Central memory CD8-positive, alpha-beta T cell (primary cell): Measurements from ENCODE around the gene PDXDC1.
A peak's percentile ranks its signal among the peaks of the same experiment; 100 is the strongest.
"Not testable (repeated sequence)": the region's sequence is repeated elsewhere in the genome, so short reads cannot be mapped to it uniquely, and the experiment has no call there.

Experiments used
- ATAC-seq: fragments of 150-1000 bp; cut with Tn5 transposase; replicated peaks from 2 replicates; pipeline ENCODE4 v1.10.0; 2022; ENCODE audit warnings: mild to moderate bottlenecking, moderate FRiP score, moderate number of reproducible peaks; ENCODE audit not compliant: poor library complexity, severe bottlenecking; ENCODE audit errors: extremely low read depth
- DNase-seq, 2 donors: peaks; one replicate each; pipeline ENCODE4 v3.0.0; 2021; ENCODE audit warnings: low spot score in 2 of 2
- H3K27ac Mint-ChIP-seq: one replicate; pipeline ENCODE4 v1.8.0; 2022; ENCODE audit warnings: low read depth, mild to moderate bottlenecking, moderate library complexity, mixed read lengths
- H3K27me3 Mint-ChIP-seq: one replicate; pipeline ENCODE4 v1.8.0; 2022; ENCODE audit warnings: mixed read lengths
- H3K36me3 Mint-ChIP-seq: one replicate; pipeline ENCODE4 v1.8.0; 2022; ENCODE audit warnings: mild to moderate bottlenecking, moderate library complexity, mixed read lengths; ENCODE audit not compliant: insufficient read depth
- H3K4me1 Mint-ChIP-seq: one replicate; pipeline ENCODE4 v1.8.0; 2022; ENCODE audit warnings: mixed read lengths
- H3K4me3 Mint-ChIP-seq: one replicate; pipeline ENCODE4 v1.8.0; 2022; ENCODE audit warnings: mild to moderate bottlenecking, moderate library complexity, mixed read lengths
- H3K9me3 Mint-ChIP-seq: one replicate; pipeline ENCODE4 v1.8.0; 2022; ENCODE audit warnings: mixed read lengths

Gene PDXDC1

DNA sequence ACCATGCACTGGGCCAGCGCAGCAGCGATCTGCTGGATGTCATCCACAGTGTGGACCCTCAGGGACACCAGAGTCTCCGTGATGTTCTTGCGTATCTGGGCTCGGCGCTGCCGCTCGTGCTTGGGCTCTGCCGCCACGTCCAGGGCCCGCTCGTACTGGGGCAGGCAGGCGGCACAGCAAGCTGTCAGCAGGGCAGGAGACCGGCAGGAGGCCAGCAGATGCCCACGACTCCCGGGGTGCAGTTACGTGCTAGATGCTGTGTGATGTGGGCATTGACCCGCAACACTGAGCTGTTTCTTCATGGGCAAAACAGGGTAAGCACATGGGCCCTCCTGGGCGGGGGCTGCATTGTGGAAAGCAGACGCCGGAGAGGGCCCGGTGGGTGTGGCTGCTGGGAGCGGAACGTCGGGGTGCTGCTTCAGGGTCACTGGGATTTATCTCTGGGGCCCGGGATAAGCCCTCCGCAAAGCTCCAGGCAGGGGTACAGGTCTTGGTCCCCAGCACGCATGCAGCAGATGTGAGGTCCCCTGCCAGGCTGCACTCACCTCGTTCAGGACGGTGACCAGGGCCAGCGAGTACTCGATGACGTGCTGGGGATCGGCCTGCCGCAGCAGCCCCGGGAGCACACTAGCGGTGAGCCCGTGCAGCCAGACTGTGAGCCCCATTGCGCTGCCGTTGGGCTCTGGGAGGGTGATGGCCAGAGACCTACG lies 158.0 kb downstream of the PDXDC1 start:
- not testable (repeated sequence) for H3K36me3 Mint-ChIP-seq, H3K4me3 Mint-ChIP-seq, ATAC-seq, H3K27me3 Mint-ChIP-seq, H3K9me3 Mint-ChIP-seq, H3K4me1 Mint-ChIP-seq, DNase-seq, H3K27ac Mint-ChIP-seq

DNA sequence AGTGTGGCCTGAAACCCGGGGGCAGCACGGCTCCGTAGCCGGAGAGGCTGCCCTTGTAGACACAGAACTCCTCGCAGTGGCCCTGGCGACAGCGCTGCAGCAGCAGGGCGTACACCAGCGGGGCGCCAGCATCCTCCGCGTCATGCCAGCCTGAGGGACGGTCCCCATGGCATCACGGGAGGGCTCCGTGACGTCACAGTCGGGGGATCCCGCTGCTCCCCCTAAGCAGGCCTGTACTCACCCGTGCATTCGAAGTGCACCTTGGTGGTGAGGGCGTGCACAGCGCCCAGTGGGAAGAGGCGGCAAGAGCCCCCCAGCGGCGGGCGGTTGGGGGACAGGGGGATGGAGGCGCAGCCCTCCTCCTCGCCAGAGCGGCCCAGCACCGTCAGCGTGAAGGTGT lies 158.7 kb downstream of the PDXDC1 start:
- DNase-seq, H3K9me3 Mint-ChIP-seq, H3K36me3 Mint-ChIP-seq, H3K4me3 Mint-ChIP-seq, H3K4me1 Mint-ChIP-seq, H3K27me3 Mint-ChIP-seq, ATAC-seq, H3K27ac Mint-ChIP-seq: not testable (repeated sequence)

DNA sequence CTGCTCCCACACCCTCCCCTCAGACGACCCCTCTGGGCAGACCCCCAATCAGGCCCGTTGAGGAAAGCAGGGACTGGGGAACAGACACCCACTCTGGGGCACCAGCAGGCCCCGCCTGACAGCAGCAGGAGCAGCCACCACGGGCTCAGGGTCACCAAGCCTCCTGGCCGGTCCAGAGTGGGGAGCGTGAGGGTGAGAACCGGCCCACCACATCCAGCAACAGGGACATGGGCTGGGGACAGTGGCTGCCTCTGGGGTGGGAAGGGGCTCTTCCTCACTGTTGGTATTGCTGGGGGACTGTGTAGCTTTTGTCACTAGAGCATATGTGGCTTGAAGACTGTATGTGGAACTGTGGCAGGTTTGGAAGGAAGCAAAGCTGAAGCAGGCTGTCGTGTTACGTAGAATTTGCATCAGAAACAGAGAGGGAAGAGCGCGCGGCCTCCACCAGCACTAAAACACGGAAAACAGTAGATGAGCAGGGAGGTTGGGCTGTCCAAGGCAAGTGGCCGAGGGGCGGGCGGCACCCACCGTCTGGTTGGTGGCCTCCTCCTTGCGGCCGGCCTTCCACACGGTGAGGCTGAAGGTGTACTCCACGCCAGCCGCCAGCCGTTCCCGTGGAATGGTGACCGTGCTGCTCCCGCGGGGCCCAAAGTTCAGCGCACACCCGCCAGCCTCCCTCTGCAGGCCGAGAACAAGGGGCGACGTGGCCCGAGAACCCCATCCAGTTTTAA lies 160.1 kb downstream of the PDXDC1 start:
- not testable (repeated sequence) for H3K27me3 Mint-ChIP-seq, H3K9me3 Mint-ChIP-seq, H3K27ac Mint-ChIP-seq, H3K36me3 Mint-ChIP-seq, H3K4me3 Mint-ChIP-seq, H3K4me1 Mint-ChIP-seq, DNase-seq, ATAC-seq

DNA sequence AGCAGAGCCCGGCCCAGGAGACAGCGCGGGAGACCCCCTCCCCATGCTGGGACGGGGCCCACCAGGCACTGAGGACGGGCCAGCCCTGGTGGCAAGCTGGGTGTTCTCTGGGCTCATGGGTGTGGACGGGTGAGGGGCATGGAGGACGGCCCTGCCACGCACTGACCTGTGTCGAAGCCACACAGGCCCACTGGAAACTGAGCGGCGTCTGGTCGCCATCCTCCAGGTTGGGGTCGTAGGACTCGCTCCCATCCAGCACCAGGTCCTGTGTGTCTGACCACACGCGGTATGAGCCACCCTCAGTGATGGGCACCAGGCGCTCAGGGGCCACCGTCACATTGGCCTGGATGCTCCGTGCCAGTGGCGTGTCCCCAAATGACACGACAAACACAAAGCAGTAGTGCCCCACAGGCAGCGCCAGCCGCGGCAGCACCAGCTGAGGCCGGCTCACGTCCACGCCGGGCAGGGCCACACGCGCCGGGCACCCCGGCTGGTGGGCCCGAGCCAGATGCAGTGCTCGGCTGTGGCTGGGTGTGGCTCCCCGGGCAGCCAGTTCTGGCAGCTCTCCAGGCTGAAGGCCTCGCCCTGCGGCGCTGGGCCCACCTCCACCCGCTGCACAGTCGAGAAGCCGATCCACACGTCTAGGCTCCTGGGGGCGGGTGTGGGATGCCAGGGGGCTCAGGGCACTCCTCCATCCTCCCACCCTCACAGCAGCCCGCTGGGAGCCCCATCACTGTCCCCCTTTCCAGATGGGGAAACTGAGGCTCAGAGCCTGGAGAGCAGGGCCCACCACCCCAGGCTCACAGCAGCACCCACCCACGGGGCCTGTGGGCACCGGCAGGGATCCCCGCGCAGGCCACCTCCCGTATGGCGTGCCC lies 160.9 kb downstream of the PDXDC1 start:
- H3K4me1 Mint-ChIP-seq, H3K36me3 Mint-ChIP-seq, ATAC-seq, H3K4me3 Mint-ChIP-seq, H3K27ac Mint-ChIP-seq, DNase-seq, H3K27me3 Mint-ChIP-seq, H3K9me3 Mint-ChIP-seq: not testable (repeated sequence)

DNA sequence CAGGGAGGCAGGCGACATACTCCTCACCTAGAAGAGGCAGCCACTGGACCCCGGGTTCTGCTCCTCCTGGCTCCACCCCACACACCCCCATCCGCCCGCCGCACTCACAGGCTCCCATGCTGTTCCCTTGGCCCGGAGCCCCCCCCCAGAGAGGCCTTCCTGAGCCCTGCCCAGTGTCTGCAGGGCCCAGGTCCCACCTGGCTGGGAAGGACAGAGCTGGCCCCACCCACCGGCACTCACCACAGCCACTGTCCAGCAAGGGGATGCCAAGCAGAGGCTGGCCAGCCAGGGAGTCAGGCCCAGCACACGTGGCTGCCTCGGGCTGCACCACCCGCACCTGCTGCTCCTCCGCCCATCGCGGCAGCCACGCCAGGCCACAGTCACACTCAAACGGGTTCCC lies 162.7 kb downstream of the PDXDC1 start:
- not testable (repeated sequence) for H3K4me1 Mint-ChIP-seq, ATAC-seq, H3K27me3 Mint-ChIP-seq

DNA sequence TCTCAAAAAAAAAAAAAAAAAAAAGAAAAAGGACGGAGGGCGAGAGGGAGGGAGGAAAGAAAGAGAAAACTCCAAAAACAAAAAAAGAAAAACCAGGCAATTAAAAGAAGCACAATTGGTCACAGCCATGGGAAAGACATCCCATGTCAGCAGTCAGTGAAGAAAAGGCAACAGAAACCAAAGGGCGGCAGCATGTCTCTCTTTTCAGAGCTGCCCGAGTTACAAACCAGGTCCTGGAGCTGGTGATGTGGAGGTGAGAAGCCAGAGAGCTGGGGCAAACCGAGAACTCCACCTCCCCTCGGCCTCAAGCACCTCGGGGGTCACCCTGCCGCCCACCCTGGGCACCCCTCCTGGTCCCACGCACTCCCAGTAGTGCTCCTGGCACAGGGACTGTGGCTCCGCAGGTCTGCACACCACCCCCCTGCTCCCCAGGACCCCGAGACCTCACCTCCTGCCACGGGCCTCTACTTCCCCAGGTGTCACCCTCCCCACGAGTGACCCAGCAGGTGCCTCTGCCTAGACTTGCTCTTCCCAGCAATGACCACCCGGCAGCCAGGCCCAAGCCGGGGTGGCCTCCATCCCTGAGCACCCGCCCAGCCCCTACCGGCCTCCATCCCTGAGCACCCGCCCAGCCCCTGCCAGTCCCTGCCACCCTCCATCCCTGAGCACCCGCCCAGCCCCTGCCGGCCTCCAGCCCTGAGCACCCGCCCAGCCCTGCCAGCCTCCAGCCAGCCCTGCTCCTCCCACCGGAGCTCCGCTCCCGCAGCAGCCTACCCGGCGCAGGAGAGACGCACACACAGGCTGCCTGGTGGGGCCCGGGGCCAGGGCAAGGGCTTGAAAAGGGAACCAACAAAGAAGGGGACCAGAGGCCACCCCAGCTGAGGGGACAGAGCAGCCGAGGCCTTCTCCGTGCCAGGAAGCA lies 165.9 kb downstream of the PDXDC1 start:
- H3K4me3 Mint-ChIP-seq, H3K27me3 Mint-ChIP-seq, H3K4me1 Mint-ChIP-seq, DNase-seq, H3K36me3 Mint-ChIP-seq, ATAC-seq, H3K9me3 Mint-ChIP-seq: not testable (repeated sequence)
- peak overlapping the region; percentile 71 for H3K27ac Mint-ChIP-seq

More for the DNA sequence above, 162.7 kb downstream of the PDXDC1 start:
- DNase-seq, H3K36me3 Mint-ChIP-seq, H3K27ac Mint-ChIP-seq, H3K4me3 Mint-ChIP-seq, H3K9me3 Mint-ChIP-seq: not testable (repeated sequence)

DNA sequence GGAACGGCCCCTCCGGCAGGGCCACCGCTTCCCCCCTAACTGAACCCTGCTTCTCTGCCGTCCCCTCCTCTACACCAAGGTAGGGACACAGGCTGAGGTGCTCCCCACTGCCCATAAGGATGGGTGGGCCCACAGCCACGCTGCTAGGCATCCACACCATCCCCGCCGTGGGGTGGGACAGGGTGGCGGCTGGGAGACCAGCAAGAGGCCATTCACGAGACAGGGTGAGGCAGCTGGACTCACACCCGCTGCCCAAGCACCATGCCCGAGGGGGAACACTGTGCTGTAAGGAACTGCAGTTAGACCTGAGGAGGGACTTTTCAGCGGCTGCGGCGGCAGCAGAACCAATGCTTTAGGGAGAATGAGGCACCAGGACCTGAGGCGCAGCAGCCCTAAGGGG lies 166.8 kb downstream of the PDXDC1 start:
- peak overlapping the region; percentile 71 for H3K27ac Mint-ChIP-seq
- no peak overlapping the region for H3K4me3 Mint-ChIP-seq
- no peaks in the 10 kb centered on the region for H3K27me3 Mint-ChIP-seq
- H3K4me1 Mint-ChIP-seq, result no peaks in the 10 kb centered on the region
- no peak for DNase-seq
- peaks cover 6% of the 10 kb centered on the region for H3K36me3 Mint-ChIP-seq
- no peak for ATAC-seq
- no peaks in the 10 kb centered on the region for H3K9me3 Mint-ChIP-seq

DNA sequence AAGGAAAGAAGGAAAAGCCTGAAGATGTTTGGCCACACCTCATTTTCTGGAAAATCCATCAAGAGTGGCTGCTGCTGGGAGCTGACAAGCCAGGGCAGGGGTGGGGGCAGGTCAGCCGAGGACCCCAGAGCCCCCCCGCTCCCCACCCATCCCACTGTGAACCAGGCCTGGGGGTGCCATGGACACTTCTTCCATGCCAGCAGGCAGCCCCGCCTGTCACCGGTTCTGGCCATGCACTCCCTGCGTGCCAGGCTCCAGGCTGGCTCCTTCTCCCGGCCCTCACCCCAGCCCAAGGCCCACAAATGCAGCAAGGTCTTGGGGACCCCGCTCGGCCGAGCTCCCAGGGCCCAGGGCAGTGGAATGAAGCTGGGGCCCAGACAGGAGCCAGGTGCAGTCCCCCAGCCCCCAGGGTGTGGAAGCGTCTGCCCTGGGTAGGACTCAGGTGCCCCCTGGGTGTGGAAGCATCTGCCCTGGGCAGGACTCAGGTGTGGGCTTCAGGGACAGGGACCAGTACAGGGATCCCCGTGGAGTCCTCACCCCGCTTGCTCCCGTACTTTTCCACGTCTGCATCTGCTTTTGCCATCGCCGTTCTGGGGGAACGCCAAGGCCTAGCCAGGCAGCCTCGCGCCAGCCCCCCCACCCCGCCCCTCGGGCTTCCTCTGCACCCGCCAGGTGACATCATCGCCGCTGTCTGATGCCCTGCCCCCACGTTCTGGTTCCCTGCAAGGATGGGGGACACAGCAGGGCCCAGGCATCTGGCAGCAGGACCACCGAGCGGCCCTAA lies 167.5 kb downstream of the PDXDC1 start:
- H3K27ac Mint-ChIP-seq, result peak overlapping the region; percentile 71
- not testable (repeated sequence) for DNase-seq, H3K4me3 Mint-ChIP-seq, H3K9me3 Mint-ChIP-seq, H3K4me1 Mint-ChIP-seq, ATAC-seq, H3K27me3 Mint-ChIP-seq, H3K36me3 Mint-ChIP-seq

DNA sequence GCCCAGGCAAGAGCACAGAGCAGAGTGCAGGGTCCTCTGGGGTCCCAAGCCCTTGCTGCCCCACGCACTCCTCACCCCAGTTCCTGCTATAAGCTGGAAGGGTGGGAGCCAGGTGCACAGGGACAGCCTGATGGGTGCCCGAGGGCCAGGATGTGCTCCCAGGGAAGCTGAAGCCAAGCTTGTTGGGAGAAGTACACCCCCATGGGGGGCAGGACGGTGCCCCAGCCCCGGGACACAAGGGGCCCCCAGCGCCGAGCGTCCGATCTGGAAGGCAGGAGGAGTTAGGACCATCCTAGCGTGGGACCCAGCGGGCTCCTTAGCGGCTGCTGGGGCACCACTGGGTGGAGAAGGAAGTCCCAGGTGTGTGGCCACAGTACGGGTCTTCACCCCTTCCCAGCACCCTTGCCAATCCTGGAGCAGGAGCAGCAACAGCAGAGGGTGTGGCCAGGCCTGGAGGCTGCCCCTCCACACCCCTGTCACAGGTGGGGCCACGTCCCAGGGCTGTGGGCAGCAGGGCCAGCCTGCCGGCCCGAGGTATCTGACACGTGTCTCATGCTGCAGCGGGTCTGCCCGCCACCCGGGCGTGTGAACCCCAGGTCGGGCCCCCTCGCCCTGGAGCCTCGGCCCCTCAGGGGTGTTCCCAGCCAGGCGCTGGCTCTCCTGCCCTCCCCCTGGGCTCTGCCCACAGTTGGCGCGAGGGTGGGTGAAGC lies 168.2 kb downstream of the PDXDC1 start:
- not testable (repeated sequence) for H3K4me1 Mint-ChIP-seq, H3K4me3 Mint-ChIP-seq, H3K27me3 Mint-ChIP-seq, H3K36me3 Mint-ChIP-seq, H3K9me3 Mint-ChIP-seq, H3K27ac Mint-ChIP-seq, ATAC-seq, DNase-seq

DNA sequence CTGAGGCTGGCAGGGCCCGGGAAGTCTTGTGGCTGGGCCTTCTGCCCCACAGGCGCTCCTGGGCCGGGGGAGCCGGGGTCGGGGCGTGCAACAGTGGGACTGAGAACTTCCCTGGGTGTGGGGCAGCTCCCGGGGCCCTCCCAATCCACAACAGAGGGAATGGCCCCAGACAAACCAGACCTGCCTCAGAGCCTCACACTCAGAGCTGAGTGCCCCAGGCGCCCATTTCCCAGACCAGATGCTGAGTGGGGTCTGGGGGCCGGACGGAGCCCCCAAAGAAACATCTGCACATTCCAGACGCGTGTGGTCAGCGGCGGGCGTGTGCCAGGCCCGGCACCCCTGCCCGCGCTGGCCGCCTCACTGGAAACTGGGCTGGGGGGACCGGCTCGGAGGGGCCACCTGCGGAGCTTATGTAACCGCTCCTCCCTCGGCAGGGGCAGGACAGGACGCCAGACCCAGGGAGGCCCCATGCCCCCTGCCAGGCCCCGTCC lies 168.8 kb downstream of the PDXDC1 start:
- not testable (repeated sequence) for H3K27me3 Mint-ChIP-seq, H3K9me3 Mint-ChIP-seq, H3K4me1 Mint-ChIP-seq, DNase-seq, ATAC-seq, H3K27ac Mint-ChIP-seq, H3K36me3 Mint-ChIP-seq, H3K4me3 Mint-ChIP-seq

DNA sequence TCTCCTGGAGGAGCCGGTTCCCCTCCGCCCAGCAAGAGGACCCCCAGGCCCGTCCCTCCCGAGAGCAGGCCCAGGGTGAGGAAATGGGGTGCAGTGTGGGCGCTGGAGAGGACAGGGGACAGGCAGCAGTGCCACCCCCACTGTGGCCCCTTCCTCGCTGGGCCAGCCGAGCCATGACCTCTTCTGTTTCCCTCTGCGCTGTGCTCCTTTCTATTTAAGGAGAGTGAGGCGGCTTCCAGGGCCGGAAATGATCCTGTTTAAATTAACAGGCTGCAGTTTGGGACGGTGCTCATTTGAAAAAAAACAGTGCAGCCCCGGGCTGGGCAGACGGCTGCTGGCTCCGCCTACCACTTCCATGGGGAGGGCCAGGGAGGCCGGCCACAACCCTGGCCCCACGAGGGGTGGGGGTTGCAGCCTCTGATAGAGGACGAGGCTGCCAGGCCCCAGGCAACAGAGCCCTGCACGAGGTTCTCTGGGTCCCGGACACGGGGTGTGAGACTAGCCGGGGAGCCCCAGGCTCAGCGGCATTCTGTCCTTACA lies 169.3 kb downstream of the PDXDC1 start:
- not testable (repeated sequence) for H3K27me3 Mint-ChIP-seq, ATAC-seq, H3K4me1 Mint-ChIP-seq, H3K36me3 Mint-ChIP-seq, H3K9me3 Mint-ChIP-seq, H3K4me3 Mint-ChIP-seq, H3K27ac Mint-ChIP-seq, DNase-seq
